HepG2 (cell line): ENCODE measurements around the gene SPART. TPM values are rescaled to one million over a fixed set of nuclear protein-coding genes. Genes with fewer than 3 reads are reported as not detected.

Experiments used
- ATAC-seq: fragments of 200-7000 bp; cut with Tn5 transposase; 3 replicates; pipeline ENCODE4 v1.9.1; 2020; ENCODE audit warnings: mild to moderate bottlenecking, moderate library complexity
- BruUV-seq: library from RNA; stranded (reverse); fragments of 400-500 nt; replicated peaks from 2 replicates; lab custom pipeline; 2021; lab: Mats Ljungman, UMichigan
- CTCF ChIA-PET: fragments of 300-600 bp; formaldehyde crosslinking; extraction: SDS; loops from one replicate; lab custom pipeline; 2021; ENCODE audit warnings: low total read pairs, inconsistent platforms, low intra/inter-chr PET ratio; lab: Yijun Ruan, JAX
- POLR2A ChIA-PET: fragments of 350-600 bp; sonication (Branson Sonifier 250); formaldehyde crosslinking; loops from one replicate; lab custom pipeline; 2020; ENCODE audit warnings: antibody characterized with exemption, inconsistent platforms; lab: Yijun Ruan, JAX
- DNase-seq: peaks from one replicate; pipeline ENCODE4 v3.0.0-alpha.2; 2015; ENCODE audit warnings: low spot score
- FAIRE-seq: peaks from 3 replicates; lab custom pipeline; 2011; peaks lifted over from hg19 to GRCh38; lab: Jason Lieb, UNC
- H2AFZ ChIP-seq: one replicate; pipeline ENCODE4 v1.6.1; 2011; ENCODE audit warnings: low read length, inconsistent platforms
- H3K27ac ChIP-seq: fragments of 300-600 bp; 3 replicates; pipeline ENCODE4 v1.8.0; 2011; ENCODE audit warnings: mixed run types, mild to moderate bottlenecking, mixed read lengths, low read length, inconsistent platforms; ENCODE audit not compliant: insufficient read depth; ENCODE audit errors: extremely low read length
- H3K27me3 ChIP-seq, 2 experiments: fragments of 200-600 bp in 1 of 2; 2 replicates in 1 of 2; 3 replicates in 1 of 2; pipeline versions ENCODE4 v1.6.0 to v1.8.0; 2011; ENCODE audit warnings: low read length in 2 of 2, mild to moderate bottlenecking in 2 of 2, moderate library complexity in 2 of 2, inconsistent platforms in 1 of 2; ENCODE audit not compliant: insufficient read depth in 2 of 2, control insufficient read depth in 1 of 2
- H3K36me3 ChIP-seq, 2 experiments: fragments of 200-600 bp in 1 of 2; replicated peaks in 1 of 2; 2 replicates in 1 of 2; 3 replicates in 1 of 2; pipeline versions ENCODE4 v1.5.1 to v1.8.0; 2011; ENCODE audit warnings: low read length in 2 of 2, inconsistent platforms in 1 of 2; ENCODE audit not compliant: insufficient read depth in 2 of 2, control insufficient read depth in 1 of 2
- H3K4me1 ChIP-seq: 2 replicates; pipeline ENCODE4 v1.5.1; 2012; ENCODE audit warnings: low read length, inconsistent platforms; ENCODE audit not compliant: insufficient read depth
- H3K4me2 ChIP-seq: 2 replicates; pipeline ENCODE4 v1.6.0; 2011; ENCODE audit warnings: low read depth, low read length, inconsistent platforms
- H3K4me3 ChIP-seq, 3 experiments: fragments of 200-600 bp in 1 of 3; sonication (generic), shearing (Covaris generic) in 1 of 3; replicated peaks in 1 of 3; 2 replicates each; pipeline ENCODE4 v1.5.1; 2011 to 2016; ENCODE audit warnings: low read length in 3 of 3, inconsistent platforms in 2 of 3, low read depth in 2 of 3, mild to moderate bottlenecking in 2 of 3, control low read depth in 1 of 3, mixed read lengths in 1 of 3; ENCODE audit not compliant: insufficient read depth in 1 of 3
- H3K79me2 ChIP-seq: one replicate; pipeline ENCODE4 v1.6.1; 2011; ENCODE audit warnings: low read length, inconsistent platforms; ENCODE audit not compliant: insufficient read depth
- H3K9ac ChIP-seq: 2 replicates; pipeline ENCODE4 v1.6.0; 2011; ENCODE audit warnings: mild to moderate bottlenecking, low read depth, low read length, inconsistent platforms; ENCODE audit not compliant: insufficient read depth
- H3K9me3 ChIP-seq: 2 replicates; pipeline ENCODE4 v1.5.1; 2012; ENCODE audit warnings: mild to moderate bottlenecking, low read length
- H4K20me1 ChIP-seq: 2 replicates; pipeline ENCODE4 v1.6.0; 2011; ENCODE audit warnings: inconsistent platforms, mild to moderate bottlenecking, low read length, moderate library complexity; ENCODE audit not compliant: insufficient read depth
- ARNTL ChIP-seq: sonication (generic); formaldehyde crosslinking; IDR thresholded peaks from 2 replicates; pipeline ENCODE4 v1.4.0; 2020; ENCODE audit warnings: mild to moderate bottlenecking, missing genetic modification reagents
- CREBL2 ChIP-seq: sonication (generic); formaldehyde crosslinking; IDR thresholded peaks from 2 replicates; pipeline ENCODE4 v1.8.1; 2023; ENCODE audit warnings: missing genetic modification reagents, mild to moderate bottlenecking, borderline replicate concordance
- JARID2 ChIP-seq: sonication (generic); formaldehyde crosslinking; IDR thresholded peaks from 2 replicates; pipeline ENCODE4 v1.8.1; 2023; ENCODE audit warnings: missing genetic modification reagents, inconsistent platforms; ENCODE audit not compliant: insufficient replicate concordance
- KIAA2018 ChIP-seq: sonication (generic); formaldehyde crosslinking; IDR thresholded peaks from 2 replicates; pipeline ENCODE4 v1.5.0; 2020; ENCODE audit warnings: mild to moderate bottlenecking, missing genetic modification reagents, borderline replicate concordance
- NR1H2 ChIP-seq: sonication (generic); formaldehyde crosslinking; IDR thresholded peaks from 2 replicates; pipeline ENCODE4 v1.8.1; 2022; ENCODE audit warnings: low read depth, missing genetic modification reagents, borderline replicate concordance
- SAP130 ChIP-seq: IDR thresholded peaks from 2 replicates; pipeline ENCODE4 v1.6.1; 2016; ENCODE audit warnings: low read depth
- ZNF317 ChIP-seq: sonication (generic); formaldehyde crosslinking; IDR thresholded peaks from 2 replicates; pipeline ENCODE4 v1.5.0; 2020; ENCODE audit warnings: mild to moderate bottlenecking, missing genetic modification reagents
- ZNF33A ChIP-seq: sonication (generic); formaldehyde crosslinking; IDR thresholded peaks from 2 replicates; pipeline ENCODE4 v1.5.1; 2020; ENCODE audit warnings: missing genetic modification reagents, mild to moderate bottlenecking, moderate library complexity, borderline replicate concordance
- ZNF768 ChIP-seq: sonication (generic); formaldehyde crosslinking; IDR thresholded peaks from 2 replicates; pipeline ENCODE4 v1.4.0; 2020; ENCODE audit warnings: missing genetic modification reagents
- WGBS: methylation state at CpG from one replicate; pipeline ENCODE4 v1.1.6; 2017; ENCODE audit warnings: low lambda C conversion rate; 5-methylcytosine and 5-hydroxymethylcytosine counted together
- in situ Hi-C: cut with HindIII; loops from 2 replicates; pipeline ENCODE4 v1.10.0; 2017; ENCODE audit warnings: low pct_unique_long_range_greater_than_20kb; ENCODE audit not compliant: extremely low pct_ligation_motif_present
- intact Hi-C: fragments of 100-400 bp; cut with micrococcal nuclease; formaldehyde crosslinking; loops from one replicate; pipeline ENCODE4 v1.10.0; 2022; ENCODE audit not compliant: unreplicated experiment
- polyA plus RNA-seq, 8 experiments: library from polyadenylated mRNA; depleted of rRNA in 3 of 8; stranded (reverse) in 7 of 8; unstranded in 1 of 8; fragments of >200 nt; fragmentation: Illumina TruSeq in 4 of 8; extraction: Trizol in 4 of 8; gene quantifications; 2 replicates each; pipeline versions ENCODE4 v1.2.1 to v1.2.3, GENCODE V29; 2011 to 2016; ENCODE audit warnings: low read depth in 4 of 8, missing spikeins in 1 of 8, mixed read lengths in 1 of 8; ENCODE audit not compliant: insufficient read depth in 1 of 8
- total RNA-seq, 5 experiments: library from RNA; depleted of rRNA; stranded (reverse); fragments of >200 nt; fragmentation: Illumina TruSeq; extraction: Trizol; gene quantifications; 2 replicates each; pipeline ENCODE4 v1.2.3, GENCODE V29; 2016; ENCODE audit warnings: low read depth in 1 of 5
- TF ChIP-seq, protein P1 (sequence below): sonication (generic); formaldehyde crosslinking; IDR thresholded peaks from 2 replicates; pipeline ENCODE4; 2020; ENCODE audit warnings: missing genetic modification reagents, mild to moderate bottlenecking, borderline replicate concordance
- TF ChIP-seq, protein P2 (sequence below): sonication (generic); formaldehyde crosslinking; conservative IDR thresholded peaks from 2 replicates; pipeline ENCODE4 v1.4.0; 2020; ENCODE audit warnings: missing genetic modification reagents

Gene SPART
- total and polyA plus RNA-seq, 2 of the 13 experiments (the other 11 are each of a cell fraction or from before 2014, with no cell fraction given): 8.9 to 28.8 TPM

- Histone ChIP-seq H3K4me2 (no peak overlapping the region), H3K27ac (no peak overlapping the region), H2AFZ (no peak overlapping the region), H4K20me1 (no peaks in the 10 kb centered on the region), H3K27me3 (no peaks in the 10 kb centered on the region), H3K36me3 (0 out of 5 replicates have a peak, but pooled peaks cover 0 to 13% of the 10 kb centered on the region in 2 experiments), H3K79me2 (no peaks in the 10 kb centered on the region), H3K4me1 (0 out of 2 replicates have a peak, but pooled peaks cover 12% of the 10 kb centered on the region), H3K9me3 (no peaks in the 10 kb centered on the region), H3K4me3 (no peak overlapping the region), H3K9ac (no peak overlapping the region)
- in situ Hi-C loops (no loop called here), intact Hi-C loops (no loop called here)
- 72% methylated on average over 3 of the region's 3 CpGs for WGBS
- no peak for DNase-seq
- BruUV-seq: no TSS peak
- FAIRE-seq: no peak
- ATAC-seq: no peak
- ChIA-PET CTCF (no interaction called here), POLR2A (no interaction called here)
- TF ChIP-seq ZNF33A (CRISPR knock-in tag) (no peak), SAP130 (no peak), JARID2 (CRISPR knock-in tag) (no peak), ZNF768 (CRISPR knock-in tag) (no peak), ZNF317 (no peak), KIAA2018 (CRISPR knock-in tag) (no peak), NR1H2 (CRISPR knock-in tag) (no peak), ARNTL (CRISPR knock-in tag) (no peak), CREBL2 (CRISPR knock-in tag) (no peak)
- TF ChIP-seq, protein P1, sequence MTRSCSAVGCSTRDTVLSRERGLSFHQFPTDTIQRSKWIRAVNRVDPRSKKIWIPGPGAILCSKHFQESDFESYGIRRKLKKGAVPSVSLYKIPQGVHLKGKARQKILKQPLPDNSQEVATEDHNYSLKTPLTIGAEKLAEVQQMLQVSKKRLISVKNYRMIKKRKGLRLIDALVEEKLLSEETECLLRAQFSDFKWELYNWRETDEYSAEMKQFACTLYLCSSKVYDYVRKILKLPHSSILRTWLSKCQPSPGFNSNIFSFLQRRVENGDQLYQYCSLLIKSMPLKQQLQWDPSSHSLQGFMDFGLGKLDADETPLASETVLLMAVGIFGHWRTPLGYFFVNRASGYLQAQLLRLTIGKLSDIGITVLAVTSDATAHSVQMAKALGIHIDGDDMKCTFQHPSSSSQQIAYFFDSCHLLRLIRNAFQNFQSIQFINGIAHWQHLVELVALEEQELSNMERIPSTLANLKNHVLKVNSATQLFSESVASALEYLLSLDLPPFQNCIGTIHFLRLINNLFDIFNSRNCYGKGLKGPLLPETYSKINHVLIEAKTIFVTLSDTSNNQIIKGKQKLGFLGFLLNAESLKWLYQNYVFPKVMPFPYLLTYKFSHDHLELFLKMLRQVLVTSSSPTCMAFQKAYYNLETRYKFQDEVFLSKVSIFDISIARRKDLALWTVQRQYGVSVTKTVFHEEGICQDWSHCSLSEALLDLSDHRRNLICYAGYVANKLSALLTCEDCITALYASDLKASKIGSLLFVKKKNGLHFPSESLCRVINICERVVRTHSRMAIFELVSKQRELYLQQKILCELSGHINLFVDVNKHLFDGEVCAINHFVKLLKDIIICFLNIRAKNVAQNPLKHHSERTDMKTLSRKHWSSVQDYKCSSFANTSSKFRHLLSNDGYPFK (CRISPR knock-in tag): no peak
- TF ChIP-seq, protein P2, sequence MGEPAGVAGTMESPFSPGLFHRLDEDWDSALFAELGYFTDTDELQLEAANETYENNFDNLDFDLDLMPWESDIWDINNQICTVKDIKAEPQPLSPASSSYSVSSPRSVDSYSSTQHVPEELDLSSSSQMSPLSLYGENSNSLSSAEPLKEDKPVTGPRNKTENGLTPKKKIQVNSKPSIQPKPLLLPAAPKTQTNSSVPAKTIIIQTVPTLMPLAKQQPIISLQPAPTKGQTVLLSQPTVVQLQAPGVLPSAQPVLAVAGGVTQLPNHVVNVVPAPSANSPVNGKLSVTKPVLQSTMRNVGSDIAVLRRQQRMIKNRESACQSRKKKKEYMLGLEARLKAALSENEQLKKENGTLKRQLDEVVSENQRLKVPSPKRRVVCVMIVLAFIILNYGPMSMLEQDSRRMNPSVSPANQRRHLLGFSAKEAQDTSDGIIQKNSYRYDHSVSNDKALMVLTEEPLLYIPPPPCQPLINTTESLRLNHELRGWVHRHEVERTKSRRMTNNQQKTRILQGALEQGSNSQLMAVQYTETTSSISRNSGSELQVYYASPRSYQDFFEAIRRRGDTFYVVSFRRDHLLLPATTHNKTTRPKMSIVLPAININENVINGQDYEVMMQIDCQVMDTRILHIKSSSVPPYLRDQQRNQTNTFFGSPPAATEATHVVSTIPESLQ: no peak
These were observed 22.8 kb downstream of the SPART start for GRCh38 chr13:36323408-36323807.
